Activated CD4-positive, alpha-beta T cell treated with anti-CD3 and anti-CD28 coated beads, Interleukin-2, Interleukin-6, amounts not matched to agents 100 ng/mL and 50 ng/mL, durations not matched to agents 16 hours and 8 hours (primary cell): Measurements from ENCODE around the gene OGFR.
A peak's percentile ranks its signal among the peaks of the same experiment; 100 is the strongest.

Source experiments
- DNase-seq: peaks from one replicate; pipeline ENCODE4 v3.0.0-alpha.2; 2020

OGFR gene

DNA sequence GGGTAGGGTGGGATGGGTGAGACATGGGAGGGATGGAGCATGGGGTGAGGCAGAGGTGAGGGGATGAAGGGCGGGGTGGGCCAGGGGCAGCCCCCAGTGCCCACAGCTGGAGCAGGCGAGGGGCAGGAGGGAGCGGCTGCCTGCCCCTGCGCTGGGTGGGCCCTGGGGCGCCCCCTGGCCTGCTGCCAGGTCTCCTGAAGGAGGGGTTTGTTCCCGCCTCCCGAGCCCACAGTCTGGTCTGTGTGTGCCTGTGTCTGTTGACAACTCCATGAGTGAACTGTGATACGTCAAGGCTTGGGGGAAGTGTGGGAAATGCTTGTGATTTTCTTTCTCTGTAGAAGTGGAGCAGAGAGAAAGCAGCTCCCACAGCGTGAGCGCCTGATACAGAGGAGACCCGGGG is 19.2 kb upstream of the OGFR start:
- no peak for DNase-seq

DNA sequence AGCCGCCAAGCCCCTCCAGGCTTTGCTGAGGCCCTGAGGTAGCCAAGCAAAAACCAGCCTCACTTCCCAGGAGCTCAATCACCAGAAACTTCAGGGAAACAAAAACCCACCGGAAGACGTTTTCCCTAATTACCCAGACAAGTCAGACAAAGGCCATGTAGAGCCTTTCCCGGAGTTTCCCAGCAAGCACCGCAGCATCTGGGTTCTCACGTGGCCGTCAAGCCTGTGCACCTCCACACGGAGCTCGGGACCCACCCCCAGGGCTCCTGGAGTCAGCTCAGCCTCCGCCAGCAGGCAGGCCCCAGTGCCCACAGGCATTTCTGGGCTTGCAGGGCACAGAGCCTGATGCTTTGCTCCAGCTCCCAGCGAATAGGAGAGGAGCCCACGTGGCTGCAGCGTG is 18.5 kb upstream of the OGFR start:
- no peak for DNase-seq

DNA sequence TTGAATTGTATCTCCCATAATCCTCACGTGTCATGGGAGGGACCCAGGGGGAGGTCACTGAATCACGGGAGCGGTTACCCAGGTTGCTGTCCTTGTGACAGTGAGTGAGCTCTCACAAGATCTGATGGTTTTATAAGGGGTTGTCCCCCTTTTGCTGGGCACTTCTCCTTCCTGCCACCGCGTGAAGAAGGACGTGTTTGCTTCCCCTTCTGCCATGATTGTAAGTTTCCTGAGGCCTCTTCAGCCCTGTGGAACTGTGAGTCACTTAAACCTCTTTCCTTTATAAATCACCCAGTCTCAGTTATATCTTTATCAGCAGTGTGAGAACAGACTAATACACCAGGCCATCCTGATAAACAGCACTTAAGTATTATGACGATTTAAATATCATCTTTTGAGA is 17.3 kb upstream of the OGFR start:
- no peak for DNase-seq

DNA sequence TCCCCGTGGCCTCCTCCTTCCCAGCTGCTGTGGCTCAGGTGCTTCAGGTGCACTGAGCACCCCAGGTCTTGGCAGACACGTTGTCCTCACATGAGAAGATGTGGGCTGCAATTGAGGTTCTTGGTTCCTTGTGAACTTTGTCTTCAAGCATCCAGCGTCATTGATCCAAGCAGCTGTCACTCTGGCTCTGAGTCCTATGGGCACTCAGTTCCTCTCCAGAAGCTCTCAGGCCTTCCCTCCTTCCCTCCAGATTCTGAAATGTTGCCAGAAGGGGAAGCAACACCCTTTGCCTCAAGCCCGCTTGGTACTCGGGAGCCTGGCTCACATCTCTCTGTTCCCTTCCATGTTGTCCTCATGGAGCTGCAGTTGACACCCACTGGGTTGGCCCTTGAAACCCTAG is 16.8 kb upstream of the OGFR start:
- DNase-seq, result no peak

DNA sequence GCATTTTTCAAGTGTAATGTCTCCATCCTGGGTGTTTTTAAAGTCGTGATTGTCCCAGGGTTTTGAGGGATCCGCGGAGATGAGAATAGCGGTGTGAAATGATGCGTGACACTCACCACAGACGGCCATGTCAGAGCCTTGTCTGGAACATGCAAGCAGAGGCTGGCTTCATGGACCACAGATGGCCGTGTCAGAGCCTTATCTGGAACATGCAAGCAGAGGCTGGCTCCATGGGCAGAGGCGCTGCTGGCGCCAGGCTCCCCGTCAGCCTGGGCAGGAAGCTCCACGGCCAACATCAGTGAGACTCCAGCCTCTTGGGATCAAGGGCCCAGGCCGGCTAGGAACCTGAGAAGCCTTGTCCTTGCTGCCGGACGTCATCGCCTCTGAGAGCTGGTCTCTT is 16.0 kb upstream of the OGFR start:
- DNase-seq, result no peak

DNA sequence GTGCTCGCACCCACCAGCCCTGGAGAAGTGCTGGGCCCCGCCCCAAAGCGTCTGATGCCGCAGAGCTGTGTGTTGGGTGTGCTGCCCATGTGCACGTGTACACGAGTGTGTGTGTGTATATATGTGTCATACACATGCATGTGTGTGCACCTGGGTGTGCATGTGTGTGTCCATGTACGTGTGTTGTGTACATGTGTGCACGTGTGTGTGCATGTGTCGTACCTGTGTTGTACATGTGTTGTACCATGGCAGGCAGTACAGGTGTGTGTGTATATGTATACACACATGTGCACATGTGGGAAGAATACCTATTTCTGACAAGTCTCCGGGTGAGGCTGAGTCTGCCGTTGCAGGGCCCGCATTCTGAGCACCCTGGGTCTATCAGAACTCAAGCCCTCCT is 14.6 kb upstream of the OGFR start:
- no peak for DNase-seq

DNA sequence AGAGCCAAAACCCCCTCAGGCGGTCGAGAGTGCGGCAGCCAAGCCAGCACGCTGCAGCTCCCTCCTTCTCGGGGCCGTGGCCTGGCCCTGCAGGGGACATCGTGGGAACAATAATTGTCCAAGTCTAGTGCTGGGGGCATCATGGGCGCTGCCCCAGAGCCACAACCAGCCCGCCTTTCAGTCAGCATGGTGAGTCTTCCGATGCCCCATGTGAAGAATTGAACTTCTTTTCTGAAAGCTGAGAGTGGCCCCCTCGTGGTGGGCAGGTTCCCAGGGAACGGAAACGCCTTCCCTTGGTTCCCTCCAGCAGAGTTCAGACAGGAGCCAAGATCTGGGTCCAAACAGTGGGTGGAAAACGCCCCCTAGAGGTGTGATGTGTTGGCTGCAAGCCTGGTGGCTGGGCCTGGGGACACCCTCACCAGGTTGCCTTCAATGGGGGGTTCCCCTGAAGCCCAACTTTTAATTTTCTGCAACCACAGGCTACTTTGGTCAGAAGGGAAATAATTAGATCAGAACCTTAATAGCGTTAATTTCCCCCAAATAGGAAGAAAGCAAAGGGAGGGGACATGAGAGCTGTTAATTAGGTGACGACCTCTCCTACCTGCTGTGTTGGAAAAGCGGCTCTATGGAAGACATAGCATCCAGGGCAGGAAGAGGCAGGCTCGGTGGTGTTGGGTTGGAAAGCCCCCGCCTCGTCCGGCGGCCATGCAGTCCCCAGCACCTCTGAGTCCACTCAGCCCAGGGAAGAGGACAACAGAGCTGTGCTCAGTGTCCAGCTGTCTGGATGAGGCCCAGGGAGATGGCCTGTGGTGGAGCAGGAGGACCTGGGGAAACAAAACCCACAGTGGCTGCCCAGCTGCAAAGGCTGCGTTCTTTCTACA is 13.1 kb upstream of the OGFR start:
- peak; percentile 88 for DNase-seq

DNA sequence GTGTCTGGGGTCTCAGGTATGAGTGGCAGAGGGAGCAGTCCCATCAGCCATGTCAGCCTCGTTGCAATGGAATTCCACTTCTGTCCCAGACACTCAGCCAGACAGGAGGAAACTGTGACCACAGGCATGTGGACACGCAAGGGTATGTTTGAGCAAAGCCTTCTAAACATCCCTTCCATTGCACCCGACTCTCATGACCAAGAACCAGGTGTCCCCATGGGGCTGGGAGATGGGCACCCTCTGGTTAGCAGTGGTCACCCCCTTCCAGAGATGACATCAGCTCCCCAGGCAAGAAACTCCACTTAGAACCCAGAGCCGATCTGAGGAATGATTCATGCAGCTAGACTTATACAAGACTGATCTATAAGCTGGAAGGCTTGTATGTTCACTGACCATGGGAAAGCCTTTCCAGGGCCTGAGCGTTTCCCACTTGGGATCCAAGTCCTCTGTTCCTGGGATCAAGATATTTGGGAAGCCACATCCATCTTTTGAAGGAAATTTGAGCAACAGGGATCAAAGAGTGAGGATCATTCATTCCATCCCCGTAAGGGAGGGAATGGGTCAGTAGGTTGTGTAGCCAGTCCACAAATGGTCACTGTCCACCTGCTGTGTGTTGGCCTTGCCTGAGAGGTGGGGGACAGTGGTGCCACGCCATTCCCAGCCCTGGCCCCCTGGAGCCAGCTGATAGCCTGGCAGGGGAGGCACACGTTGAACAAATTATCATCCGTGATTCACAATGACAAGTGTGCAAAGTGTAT is 12.3 kb upstream of the OGFR start:
- DNase-seq, result no peak

DNA sequence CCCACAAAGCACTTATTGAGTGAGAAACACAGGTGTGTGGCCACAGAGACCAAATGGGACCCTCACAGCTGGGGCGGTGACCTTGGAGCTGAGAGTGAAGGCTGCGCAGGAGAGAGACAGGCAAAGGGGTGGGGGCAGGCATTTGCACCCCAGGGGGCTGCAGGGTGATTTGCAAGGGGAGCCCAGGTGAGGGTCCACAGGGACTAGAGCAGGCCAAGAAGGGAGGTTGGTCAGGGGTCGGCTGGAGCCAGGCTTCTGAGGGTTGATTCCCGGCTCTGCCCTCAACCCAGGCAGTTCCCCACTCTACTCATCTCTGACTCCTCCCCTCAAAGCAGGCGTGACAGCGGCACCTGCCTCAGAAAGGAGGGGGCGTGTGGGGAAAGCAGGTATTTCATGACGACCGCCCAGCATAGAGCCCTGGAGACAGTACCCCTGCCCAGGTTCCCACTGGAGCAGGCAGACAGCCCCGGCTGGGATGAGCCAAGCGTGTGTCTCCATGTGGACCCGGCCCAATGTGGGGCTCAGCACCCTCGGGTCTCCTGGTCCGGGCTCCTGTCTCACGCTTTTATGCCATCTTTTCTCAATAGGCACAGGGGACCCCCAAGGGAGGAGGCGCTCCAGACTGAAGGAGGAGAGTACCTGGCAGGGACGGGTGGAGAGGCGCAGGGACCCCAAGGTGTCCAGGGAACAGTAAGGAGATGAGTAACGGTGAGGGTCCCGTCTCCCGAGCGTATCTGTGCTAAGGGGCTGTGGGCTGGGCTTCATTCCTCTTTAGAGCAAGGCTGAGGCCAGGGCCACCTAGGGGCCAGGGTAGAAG is 11.5 kb upstream of the OGFR start:
- DNase-seq, result no peak

DNA sequence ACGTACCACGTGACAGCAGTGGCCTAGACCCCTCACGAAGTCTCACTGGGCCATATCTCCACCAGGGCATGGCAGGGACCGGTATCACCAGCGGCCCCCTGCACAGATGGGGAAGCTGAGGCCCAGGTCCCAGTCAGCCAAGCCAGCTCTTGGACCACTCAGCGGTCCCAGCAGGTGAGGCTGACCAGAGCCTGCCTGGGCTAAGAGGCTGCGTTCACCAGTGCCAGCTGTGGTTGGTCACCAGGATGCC is 11.0 kb upstream of the OGFR start:
- no peak for DNase-seq

DNA sequence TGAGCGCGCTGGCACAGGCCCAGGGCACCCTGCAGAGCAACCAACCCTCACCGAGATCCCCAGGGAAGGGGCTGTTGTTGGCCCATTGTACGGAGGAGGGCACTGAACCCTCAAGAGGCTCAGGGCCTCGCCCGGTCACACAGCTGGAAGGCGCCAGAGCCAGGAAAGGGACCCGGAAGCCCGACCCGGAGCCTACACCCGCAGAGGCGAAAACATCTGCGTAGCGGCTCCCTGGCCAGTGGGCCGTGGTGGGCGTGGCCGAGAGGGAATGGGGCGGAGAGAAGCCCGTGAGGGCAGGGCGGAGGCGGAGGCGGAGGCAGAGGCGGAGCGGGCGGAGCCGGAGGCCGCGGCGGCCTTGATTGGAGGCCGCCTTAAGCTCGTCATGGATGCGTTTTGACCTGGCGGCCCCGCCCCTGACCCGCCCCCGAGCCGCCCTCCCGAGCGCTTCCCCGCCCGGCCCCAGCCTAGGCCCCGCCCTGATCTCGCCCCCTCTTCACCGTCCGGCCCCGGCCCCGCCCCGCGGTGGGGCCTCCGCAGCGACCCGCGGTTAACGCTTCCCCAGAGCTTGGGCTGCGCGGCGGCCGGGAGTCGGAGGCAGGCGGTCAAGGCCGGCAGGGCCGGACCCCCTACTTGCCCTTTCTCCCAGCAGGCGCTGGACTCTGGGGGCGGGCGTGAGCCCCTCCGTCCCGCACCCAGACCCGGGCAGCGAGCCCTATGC is 10.5 kb upstream of the OGFR start:
- peak; percentile 99 for DNase-seq

DNA sequence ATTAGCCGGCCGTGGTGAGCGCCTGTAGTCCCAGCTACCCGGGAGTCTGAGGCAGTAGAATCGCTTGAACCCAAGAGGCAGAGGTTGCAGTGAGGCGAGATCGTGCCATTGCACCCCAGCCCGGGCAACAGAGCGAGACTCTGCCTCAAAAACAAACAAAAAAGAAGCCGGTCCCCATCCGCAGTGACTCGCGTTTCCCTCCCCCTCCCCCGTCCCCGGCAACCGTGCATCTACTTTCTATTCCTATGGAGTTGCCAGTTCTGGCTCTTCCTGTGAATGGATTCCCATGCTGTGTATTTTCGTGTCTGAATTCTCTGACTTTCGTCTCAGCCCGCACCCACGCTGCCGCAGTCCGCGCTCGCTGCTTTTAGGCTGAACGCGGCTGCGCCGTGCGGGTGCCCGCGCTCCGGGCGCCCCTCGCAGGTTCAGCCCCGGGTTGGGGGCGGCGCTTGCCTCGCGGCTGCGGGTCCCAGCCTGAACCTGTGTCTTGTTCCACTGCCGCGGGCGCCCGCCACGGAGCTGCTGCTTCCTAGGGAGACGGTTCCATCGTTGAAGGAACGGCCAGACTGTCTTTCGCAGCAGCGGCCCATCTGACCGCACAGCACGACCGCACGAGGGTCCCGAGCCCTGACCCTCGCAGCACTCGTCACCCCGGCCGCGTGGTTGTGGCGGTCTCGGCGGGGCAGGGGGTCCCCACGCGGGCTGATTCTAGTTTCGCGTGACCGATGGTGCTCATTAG is 9.4 kb upstream of the OGFR start:
- peak; percentile 77 for DNase-seq

DNA sequence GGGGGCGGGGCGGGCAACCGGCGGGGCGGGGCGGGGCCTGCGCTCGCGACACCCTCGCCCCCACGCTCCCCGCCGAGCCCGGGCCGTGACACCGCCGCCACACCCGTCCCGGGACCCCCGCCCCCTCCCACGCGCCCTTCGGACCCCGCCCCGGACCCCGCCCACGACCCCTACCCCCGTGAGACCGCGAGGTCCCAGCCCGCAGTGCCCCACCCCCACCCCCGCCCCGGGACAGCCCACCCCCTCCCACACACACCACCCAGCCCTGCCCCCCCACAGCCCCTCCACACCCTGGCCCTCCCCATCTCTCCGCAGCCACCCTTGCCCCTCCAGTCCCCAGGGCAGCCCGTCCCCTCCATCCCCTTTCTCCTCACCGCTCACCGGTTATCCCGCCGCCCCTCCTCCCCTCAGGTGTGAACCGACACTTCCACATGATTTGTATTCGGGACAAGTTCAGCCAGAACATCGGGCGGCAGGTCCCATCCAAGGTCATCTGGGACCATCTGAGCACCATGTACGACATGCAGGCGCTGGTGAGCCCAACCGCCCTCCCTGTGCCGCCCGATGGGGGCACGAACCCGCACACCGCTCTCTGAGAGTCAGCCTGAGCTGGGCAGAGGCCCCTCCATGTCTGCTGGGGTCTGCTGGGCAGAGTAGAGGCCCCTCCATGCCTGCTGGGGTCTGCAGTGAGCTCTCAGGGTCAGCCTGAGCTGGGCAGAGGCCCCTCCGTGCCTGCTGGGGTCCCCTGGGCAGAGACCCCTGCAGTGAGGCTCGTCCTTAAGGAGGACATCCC is 7.7 kb upstream of the OGFR start:
- no peak for DNase-seq

DNA sequence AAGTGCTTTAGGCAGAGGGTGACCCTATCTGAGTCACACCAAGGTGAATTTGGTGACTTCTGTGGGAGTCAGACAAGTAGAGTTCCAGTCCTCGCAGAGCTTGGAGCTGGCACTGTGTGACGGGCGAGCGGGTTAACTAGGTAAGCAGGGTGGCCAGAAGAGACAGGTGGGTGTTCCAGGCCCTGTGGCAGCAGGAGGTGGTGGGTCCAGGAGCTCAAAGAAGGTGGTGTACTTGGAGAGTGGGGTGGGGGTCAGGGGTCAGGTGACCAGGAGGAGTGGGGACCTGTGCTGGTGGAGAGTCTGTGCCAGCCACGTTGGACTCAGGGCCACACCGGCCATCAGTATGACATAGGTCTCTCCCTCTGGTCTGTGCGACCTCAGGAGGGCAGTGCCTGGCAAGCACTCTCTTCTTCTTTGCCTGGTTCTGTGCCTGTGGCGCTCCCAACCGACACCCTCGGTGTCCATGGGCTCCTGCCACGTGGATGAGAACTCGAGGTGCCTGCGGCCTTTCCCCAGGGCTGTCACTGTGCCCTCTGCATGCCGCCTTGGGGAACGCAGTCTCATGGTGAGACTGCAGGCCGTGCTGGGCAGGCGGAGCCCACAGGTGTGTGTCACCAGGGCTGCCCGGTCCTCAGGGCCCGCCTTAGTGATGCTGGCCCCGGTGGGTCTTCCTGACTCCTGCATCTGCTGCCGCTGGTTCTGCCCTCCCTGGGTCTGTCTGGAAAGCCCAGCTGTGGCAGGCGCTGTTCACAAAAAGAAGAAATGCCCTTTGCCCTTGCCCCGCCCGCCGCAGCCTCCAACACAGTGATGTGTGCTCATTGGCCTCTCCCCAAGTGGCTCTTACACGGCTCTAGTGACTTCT is 6.7 kb upstream of the OGFR start:
- no peak for DNase-seq

DNA sequence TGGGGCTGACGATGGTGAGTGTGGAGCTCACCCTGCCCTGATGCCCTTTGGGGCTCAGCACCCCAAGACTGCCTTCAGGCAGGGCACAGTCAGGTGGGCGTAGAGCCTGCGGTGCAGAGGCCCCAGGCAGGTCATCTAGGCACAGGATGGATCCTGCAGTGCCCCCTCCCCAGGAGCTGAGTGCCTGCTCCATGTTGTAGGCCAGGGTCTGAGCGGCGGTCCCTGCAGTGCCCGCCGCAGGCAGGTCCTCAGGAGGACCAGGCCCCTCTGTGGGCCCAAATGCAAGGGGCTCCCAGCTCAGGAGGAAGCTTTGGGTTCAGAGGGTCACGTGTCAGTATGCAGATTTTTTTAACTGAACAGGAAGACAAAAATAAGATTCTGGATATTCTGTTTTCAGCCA is 5.6 kb upstream of the OGFR start:
- no peak for DNase-seq

DNA sequence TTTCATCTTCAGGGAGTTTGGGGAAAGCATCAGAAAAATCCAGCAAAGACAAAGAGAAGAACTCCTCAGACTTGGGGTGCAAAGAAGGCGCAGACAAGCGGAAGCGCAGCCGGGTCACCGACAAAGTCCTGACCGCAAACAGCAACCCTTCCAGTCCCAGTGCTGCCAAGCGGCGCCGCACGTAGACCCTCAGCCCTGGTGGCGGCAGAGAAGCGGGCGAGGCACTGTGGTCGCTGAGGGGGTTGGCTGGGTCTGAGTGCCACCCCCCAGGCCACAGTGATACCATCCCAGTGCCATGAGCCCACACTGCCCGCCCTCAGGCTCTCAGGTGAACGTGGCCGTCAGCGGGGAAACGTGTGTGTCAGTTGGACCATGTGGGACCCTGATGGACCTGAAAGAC is 5.2 kb upstream of the OGFR start:
- no peak for DNase-seq

DNA sequence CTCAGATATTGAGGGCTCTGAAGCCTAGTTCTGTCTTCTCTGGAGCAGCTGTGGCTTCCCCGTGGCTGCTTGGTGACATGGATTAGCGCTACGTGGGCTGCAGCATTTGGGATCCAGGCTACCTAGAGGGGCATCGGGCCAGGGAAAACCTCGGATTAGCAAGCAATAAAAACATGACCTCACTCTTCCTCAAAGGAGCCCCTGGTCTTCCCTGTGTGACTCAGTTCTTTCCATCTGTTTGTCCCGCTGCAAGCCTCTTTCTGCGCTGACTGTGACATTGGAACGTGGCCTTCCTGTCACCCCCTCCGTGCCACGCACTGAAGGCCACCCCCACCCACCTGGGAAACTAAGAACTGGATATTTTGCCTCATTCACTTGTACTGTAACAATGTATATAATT is 4.8 kb upstream of the OGFR start:
- no peak for DNase-seq

DNA sequence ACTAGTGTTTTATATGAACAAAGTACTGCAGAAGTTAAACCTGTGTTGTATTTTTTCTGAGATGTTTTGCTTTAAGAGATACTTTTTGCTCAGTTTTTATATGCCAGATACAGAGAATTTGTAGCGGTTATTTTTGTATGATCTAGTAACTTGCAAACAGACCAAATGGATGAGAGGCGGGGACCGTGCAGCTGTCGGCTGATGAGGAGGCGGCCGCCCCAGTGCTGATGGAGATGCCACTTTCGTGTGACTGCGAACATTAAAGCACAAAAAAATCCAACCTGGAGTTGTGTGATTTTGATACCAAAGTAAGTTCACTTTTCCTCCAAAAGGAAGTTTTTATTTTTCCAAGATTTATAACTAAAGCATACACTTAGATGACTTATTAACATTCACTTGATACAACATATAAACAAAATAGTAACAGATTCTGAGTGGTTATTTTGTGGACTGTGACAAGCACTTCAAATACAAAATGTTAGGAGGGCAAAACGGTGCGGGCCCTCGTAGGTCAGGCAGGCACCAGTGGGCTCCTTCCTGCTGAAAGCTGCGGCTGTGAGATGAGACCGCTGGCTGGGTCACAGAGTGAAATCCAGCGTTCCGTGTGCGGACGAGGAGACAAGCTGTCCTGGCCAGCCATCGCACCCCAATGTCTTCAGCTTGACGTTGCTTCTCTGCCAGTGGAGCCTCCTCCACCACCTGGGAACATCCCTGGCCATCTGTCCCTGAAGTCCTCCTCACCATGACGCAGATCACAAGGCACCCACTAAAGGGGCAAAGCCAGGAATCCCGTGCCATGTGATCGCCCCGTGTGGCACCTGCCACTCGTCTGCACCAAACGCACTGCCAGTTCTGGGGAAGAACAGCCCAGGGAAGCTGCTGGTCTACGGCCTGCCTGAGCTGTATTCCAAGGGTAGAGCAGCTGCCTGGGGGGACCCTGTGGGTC is 4.0 kb upstream of the OGFR start:
- no peak for DNase-seq

DNA sequence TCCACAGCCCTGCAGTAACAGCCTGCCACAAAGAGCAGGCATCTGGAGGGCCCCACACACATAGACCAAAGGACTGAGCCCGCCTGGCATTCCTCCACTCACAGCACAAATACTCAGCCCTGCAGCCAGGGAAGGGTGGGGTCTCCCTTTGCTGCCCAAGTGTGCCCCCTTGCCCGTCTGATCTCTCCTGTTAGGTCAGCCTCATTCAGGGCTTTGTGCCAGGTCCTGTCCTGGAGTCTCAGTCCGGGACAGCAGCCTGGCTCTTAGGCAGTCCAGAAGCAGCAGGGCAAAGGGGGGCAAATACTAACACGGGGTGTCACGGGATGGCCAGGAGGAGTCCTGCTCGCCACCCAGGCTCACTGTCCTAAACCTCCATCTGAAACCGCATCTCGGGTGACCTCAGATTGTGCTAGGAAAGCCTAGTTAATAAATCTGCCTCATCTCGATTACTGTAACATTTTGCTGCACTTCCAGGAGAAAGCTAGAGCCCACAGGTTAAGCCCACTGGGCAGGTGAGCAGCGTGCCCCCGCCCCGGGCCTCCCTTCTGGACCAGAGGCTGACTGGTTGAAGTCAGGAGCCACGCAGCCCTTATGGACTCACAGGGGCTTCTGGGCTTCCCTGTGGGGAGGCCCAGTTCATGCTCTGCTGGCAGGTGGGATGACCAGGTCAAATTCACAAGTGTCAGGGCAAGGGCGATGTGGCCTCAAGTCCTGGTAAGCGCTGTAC is 3.2 kb upstream of the OGFR start:
- no peak for DNase-seq
